H1 (cell line): Measurements from ENCODE around the gene NAT8L.

Source experiments
- CTCF ChIP-seq, 3 experiments: IDR thresholded peaks; 1 replicate in 2 of 3; 2 replicates in 1 of 3; pipeline versions ENCODE4 v1.5.1 to v1.6.1; 2011; ENCODE audit warnings: low read length in 3 of 3, mild to moderate bottlenecking in 3 of 3, inconsistent platforms in 2 of 3, low read depth in 1 of 3, moderate library complexity in 1 of 3; ENCODE audit not compliant: insufficient read depth in 1 of 3; ENCODE audit errors: control extremely low read depth in 1 of 3
- EZH2 ChIP-seq: fragments of 200-600 bp; sonication (generic); IDR thresholded peaks from 2 replicates; pipeline ENCODE4 v1.7.1; 2012; ENCODE audit warnings: low read depth, mild to moderate bottlenecking, moderate library complexity, low read length, inconsistent platforms; ENCODE audit not compliant: severe bottlenecking
- MAFK ChIP-seq: IDR thresholded peaks from 2 replicates; pipeline ENCODE4 v1.6.1; 2012; ENCODE audit warnings: low read depth, mild to moderate bottlenecking, improper control_type of control experiment, low read length
- POLR2A ChIP-seq, 2 experiments: IDR thresholded peaks; 1 replicate in 1 of 2; 2 replicates in 1 of 2; pipeline ENCODE4 v1.6.1; 2011; ENCODE audit warnings: low read depth in 2 of 2, low read length in 2 of 2, mild to moderate bottlenecking in 2 of 2; ENCODE audit errors: control extremely low read depth in 1 of 2
- POLR2AphosphoS5 ChIP-seq: IDR thresholded peaks from 2 replicates; pipeline ENCODE4 v1.6.1; 2011; ENCODE audit warnings: low read depth, low read length
- TBP ChIP-seq: IDR thresholded peaks from 2 replicates; pipeline ENCODE4 v1.6.1; 2011; ENCODE audit warnings: low read depth, low read length, improper control_type of control experiment

DNA sequence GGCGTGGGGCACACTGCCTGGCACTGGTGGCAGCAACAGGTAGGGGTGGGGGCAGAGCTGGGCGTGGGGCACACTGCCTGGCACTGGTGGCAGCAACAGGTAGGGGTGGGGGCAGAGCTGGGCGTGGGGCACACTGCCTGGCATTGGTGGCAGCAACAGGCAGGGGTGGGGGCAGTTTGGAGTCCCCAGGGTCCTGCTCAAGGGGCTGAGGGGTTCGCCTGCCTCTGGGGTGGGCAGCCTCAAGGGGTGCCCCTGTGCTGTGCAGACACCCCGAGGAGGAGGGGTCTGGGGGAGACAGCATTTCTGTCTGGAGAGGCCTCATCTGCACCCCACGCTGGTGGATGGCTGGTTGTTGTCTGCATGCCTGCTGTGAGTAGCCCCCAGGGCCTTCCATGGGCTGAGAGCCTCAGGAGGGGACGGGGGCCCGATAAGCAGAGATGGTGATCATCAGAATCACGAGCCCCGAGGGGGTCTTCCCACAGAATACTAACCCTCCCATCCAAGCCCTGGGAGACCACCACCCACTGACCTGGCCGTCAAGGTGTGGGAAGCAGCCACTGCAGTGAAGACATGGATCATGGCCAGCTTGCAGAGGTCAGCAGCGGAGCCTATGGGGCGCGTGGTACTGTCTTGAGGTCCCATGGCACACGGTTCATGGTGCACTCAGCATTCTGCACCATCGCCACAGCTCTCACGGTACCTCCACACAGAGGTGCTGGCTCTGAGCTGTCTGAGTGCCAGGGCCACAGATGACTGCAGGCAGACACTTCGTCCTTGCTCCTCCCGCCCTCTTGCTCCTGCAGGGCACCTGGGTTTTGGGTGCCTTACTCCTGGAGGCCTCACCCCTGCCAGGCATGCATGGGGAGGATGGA, 21.5 kb downstream of the NAT8L start:
- TF ChIP-seq CTCF (IDR thresholded peaks at IDR 0.05; ENCODE audit: control extremely low read depth in 1 of 3, insufficient read depth in 1 of 3, low read depth in 1 of 3, low read length in 3 of 3) (no peak), POLR2AphosphoS5 (no peak), POLR2A (IDR thresholded peaks at IDR 0.05; ENCODE audit: control extremely low read depth in 1 of 2, low read depth in 2 of 2, low read length in 2 of 2) (no peak), EZH2 (no peak), TBP (no peak), MAFK (no peak)
